Stimulated activated CD8-positive, alpha-beta memory T cell treated with anti-CD3 and anti-CD28 coated beads, Interleukin-12 subunit alpha, Interleukin-12 subunit beta, amount 100 ng/mL, for 4 hours (primary cell): ENCODE measurements around the gene GALR2.
"Not testable (repeated sequence)": the region's sequence is repeated elsewhere in the genome, so short reads cannot be mapped to it uniquely, and the experiment has no call there.

Experiments
- DNase-seq: peaks from one replicate; pipeline ENCODE4 v3.0.0-alpha.2; 2020; ENCODE audit warnings: low read depth

GALR2 gene

DNA sequence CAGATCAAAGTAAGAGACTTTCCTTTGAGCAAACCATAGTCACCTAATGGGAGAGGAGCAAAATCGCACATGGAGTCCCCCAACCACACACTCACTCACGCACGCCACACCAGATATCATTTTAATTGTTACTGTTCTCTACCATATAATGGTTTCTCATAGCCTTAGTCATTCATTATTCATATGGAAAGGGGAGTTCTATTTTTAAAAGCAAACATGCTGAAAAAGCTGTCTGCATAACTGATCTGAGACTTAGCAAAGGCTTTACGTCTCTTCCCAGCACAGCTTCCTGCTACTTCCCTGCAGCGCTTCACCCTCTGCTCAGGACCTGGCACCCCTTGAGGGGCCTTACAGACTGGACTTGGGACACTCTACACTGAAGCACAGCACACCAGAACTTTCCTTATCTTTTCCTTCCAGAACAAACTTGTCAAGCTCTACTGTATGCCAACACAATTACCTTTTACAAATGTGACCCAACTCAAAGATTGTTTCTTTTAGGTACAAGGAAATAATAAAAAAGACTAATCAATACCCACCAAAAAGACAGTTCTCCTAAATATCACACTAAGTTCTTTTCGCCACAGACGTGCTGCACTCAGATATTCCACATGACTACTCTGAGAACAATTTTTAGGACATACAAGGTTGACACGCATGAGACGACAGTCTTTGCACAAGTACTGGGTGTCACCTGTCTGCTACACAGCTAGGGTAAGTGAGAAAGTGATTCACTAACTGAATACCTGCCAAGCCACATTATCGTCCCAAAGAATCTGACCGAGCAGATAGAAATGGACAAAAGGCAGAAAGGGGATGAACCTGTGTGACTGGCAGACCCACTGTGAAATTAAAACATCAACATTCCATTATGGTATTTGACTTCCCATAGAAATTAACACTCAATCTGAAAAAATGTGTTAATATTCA is 23.8 kb upstream of the GALR2 start:
- no peak for DNase-seq

GRCh38 chr17:76051561-76051960 is 23.0 kb upstream of the GALR2 start:
- no peak for DNase-seq

DNA sequence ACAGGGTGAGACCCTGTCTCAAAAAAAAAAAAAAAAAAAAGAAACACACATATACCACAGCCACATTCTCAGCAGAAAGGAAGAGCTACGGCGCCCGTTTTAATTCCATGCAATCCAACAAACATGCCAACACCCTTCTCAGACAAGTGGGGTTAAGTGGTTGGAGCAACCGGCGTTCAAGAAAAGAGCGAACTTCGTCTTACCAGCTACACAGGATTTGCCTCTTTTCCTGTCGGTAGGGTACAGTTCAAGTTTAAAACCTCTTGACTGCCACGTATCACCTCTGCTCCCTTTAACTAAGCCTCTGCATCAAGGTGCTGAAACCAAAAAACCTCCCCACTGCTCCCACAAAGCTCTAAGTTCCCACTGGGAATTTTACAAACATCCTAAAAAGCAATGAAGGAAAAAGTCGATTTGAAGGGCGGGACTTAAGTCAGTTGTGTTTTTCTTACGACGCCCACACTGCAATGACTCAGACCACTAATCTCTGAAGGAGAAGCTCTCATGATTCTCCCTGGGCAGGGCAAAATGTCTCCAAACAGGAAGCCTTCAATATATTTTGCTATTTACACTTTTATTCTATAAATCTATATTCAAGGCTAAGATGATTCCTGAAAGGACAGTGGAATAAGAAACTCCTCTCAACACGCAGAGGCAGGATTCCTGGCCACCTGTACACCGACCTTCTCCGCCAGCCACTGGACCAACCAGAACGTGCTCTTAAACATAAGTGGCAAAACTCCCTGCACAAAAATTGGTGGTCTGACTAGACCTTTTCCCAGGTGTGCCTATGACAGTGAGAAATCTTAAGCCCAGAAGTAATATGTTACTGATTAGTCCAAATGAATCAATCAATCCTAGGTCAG is 21.1 kb upstream of the GALR2 start:
- DNase-seq, result no peak

- DNase-seq, result no peak
Measured at GRCh38 chr17:76054112-76054476, 20.5 kb upstream of the GALR2 start.

- DNase-seq, result no peak
Measured at GRCh38 chr17:76056882-76057281, 17.7 kb upstream of the GALR2 start.

- DNase-seq, result not testable (repeated sequence)
Measured at GRCh38 chr17:76058264-76058663, 16.3 kb upstream of the GALR2 start.

GRCh38 chr17:76063875-76064546 is 10.6 kb upstream of the GALR2 start:
- DNase-seq, result no peak

- DNase-seq, result no peak
Measured at GRCh38 chr17:76065775-76066174, 8.8 kb upstream of the GALR2 start.

GRCh38 chr17:76071531-76072147 is 2.9 kb upstream of the GALR2 start:
- no peak for DNase-seq

DNA sequence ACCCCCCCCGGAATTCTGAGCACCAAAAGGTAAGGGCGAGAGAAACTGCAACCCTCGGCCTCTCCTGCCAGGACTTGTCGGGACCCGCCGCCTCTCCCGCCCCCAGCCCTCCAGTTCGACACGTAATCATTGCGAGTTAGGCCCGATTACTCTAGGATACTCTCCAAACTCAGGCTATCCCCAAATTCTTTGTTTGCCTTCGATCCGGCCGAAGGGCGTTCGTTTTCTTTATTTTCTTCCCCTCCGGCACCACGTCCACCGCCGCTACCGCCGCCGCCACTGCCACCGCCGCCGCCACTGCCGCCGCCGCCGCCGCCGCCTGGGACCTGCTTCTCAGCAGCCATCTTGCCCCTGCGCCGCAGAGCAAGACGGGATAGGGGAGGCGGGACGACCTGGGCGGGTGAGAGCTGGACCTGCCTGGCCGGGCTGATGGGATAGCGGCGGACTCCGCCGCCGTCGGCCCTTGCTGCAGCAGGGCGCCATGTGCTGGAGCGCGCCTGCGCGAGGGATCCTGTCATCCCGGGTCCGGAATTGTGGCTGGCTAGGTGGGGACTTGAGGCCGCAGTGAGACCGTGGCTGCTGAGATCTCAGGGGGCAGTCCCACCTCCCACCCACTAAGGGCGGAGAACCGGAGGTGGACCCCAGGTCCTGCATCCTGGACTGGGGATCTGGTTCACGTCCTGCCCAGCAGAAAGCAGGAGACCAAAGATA is 2.3 kb upstream of the GALR2 start, which contains the start of gene SRP68:
SRP68 (minus strand) TSS at position 370 of the 711 bp plus-strand sequence; CDS start at position 344, 26 bp downstream.
- DNase-seq, result peak; percentile 74

- no peak for DNase-seq
Measured at GRCh38 chr17:76075364-76076145, 974 bp downstream of the GALR2 start.

GRCh38 chr17:76076146-76076764 is 1.7 kb downstream of the GALR2 start:
- DNase-seq, result no peak

GRCh38 chr17:76076765-76077583 is 2.4 kb downstream of the GALR2 start:
- no peak for DNase-seq

DNA sequence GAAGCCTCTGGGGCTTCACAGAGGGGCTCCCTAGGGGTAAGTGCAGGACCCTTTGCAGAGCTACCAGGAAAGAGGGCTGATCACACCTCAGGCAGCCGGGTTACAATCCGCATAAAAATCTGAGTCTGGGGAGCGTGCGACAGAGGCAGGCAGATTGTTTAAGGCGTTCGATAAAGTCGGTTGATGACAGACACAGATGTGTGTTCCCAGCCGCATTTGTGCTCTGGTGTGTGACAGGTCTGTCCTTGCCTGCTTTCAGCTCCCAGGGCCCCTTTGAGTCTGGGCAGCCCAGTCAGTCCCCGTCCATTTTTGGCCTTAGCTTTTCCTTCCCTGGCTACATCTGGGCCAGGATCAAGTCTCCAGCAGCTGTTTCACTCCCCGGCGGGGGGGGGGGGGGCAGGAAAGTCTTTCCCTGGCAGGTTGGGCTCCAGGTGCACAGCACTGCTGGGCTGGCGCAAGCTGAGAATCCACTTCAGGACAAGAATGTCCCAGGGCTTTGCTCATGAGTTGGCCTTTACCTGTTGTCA is 3.1 kb downstream of the GALR2 start:
- DNase-seq, result no peak

DNA sequence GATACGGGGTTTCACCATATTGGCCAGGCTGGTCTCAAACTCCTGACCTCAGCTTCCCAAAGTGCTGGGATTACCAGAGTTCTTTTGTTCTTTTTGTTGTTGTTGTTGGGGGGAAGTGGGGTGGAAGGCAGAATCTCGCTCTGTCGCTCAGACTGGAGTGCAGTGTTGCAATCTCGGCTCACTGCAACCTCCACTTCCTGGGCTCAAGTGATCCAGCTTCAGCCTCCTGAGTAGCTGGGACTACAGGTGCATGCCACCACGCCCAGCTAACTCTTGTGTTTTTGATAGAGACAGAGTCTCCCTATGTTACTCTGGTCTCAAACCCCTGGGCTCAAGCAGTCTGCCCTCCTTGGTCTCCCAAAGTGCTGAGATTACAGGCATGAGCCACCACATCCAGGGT is 3.8 kb downstream of the GALR2 start:
- not testable (repeated sequence) for DNase-seq

DNA sequence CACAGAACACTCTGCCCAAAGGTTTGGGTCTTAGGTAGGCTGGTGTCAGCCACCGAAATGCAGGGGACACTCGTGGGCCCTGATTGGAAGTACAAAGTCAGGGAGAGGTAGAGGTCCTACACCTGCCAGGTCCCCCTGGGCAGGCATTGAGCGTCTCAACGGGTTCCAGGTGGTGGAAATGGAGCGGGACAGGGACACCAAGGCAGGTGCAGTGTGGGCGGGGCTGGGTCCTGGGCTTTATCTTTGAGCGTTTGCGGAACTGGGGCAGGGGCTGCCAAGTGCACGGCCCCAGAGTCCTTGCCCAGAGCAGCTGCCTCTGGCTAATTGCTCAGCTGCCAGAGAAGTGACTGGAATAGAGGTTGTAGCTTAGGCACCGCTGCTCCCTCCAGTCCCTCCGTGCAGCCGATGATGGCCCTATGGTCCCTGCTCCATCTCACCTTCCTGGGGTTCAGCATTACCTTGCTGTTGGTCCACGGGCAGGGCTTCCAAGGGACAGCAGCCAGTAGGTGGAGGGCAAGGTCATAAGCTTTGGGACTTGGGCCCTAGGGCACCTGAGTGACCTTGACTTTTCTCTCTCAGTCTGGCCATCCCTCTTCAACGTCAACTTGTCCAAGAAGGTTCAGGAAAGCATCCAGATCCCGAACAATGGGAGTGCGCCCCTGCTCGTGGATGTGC is 4.4 kb downstream of the GALR2 start, which contains the start of gene ZACN:
ZACN (plus strand) TSS at position 323 of the 675 bp plus-strand sequence; CDS start at position 406, 83 bp downstream.
- no peak for DNase-seq

GRCh38 chr17:76079535-76079955 is 5.0 kb downstream of the GALR2 start:
- DNase-seq, result no peak
